HL-60/S4 treated with retinoic acid at 250 ng/mL for 4 days and 3 days (cell line): ENCODE data around the gene ITGAE.

Experiments
- in situ Hi-C: fragments of 300-500 bp; cut with MboI; formaldehyde crosslinking; loops from 2 replicates; pipeline ENCODE4 v1.7.0; 2022; ENCODE audit warnings: low sequenced_read_pairs

The ITGAE gene

DNA sequence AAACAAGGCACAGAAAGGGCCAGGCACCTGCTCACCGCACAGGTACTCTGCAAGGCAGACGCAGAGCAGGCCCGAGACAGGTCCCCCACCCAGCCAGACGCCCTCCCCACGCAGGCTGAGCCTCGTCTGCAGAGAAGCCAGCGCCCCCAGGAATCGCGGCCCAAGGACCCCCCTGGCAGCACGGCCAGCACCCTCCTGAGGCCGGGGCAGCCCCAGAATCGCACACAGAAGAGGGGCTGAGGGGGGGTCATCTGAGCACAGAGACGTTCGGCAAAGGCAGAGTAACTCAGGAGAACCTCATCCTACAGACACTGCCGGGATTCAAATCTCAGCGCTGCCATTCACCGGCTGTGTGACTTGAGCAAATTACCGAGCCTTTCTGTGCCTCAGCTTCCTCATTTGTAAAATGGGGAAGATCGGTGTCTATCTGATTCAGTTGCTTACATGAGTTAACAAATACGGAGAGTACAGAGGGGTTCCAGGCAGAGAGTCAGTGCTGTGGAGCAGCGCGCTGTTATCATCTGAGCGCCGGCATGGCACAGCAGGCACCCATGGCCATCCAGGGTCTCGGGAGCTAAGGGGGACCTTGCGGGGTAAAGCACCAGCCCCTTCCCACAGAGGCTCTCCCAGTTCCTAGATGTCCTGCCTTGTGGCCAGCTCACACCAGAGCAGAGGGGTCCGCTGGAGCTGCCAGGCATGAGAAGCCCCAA, 122.0 kb downstream of the ITGAE start:
- in situ Hi-C loops, result no loop called here

DNA sequence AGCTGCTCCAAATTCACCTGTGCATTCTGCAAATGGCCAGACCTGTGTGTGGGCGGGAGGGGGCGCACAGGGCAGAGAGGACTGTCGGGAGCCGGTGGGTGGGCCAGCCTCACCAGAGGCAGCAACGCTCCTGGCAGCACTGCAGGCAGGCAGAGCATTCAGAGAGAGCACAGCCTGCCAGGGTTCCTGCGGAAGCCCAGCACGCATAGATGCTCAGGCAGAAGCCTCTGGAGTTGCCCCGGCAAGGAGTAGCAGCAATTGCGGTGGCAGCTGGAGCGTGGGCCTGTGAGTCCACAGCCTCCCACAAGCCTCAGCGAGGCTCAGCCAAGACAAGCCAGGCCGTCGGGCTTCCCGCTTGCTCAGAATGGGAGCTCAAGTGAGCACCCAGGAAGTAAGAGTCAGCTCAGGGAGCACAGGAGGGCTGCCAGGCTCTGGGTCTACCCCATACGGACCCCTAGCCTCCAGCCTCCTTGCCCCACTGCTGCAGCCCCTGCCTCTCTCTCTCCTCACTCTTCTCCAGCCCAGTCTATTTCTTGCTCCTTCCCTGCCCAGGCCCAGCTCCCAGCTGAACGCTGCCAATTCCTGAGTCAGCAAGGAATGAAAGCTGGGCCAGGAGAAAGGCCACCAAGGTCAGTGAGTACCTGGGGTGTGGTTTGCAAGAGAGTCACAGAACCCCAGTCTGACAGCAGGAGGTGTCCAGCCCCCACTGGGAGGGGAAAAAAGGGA, 122.7 kb downstream of the ITGAE start:
- in situ Hi-C loops, result no loop called here

DNA sequence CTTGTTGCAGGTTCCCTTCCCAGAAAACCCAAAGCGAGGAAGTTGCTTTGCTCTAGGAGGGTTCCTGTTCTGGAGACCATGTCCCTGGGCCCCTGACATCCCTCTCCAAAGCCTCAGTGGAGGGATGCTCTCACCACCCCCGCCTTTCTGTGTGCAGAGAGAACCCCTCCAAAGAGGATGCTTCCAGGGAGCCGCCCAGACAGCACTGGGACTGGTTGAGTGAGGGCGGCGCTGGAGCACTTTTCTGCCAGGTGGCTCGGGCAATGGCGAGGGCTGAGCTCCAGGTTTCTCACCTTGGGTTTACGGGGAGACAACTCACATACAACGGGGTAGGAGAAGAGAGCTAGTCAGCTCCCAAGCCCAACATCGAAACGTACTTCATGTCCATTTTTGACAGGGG, 125.1 kb downstream of the ITGAE start:
- in situ Hi-C loops, result no loop called here

DNA sequence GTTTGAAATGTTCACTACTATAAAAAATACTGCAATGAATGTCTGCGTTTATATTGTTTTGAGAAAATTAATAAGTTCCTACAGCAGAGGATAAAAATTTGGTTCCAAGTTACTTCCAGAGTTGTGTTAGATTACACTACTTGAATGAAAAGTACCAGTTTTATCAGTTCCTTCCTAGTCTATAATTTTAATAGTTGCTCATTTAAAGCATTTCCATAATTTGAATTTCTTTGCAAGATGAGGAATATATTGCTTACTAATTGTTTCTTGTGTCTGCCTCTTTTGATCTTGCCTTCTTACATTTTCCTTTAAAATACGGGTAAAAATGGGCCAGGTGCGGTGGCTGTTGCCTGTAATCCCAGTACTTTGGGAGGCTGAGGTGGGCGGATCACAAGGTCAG, 128.4 kb downstream of the ITGAE start:
- in situ Hi-C loops, result no loop called here

DNA sequence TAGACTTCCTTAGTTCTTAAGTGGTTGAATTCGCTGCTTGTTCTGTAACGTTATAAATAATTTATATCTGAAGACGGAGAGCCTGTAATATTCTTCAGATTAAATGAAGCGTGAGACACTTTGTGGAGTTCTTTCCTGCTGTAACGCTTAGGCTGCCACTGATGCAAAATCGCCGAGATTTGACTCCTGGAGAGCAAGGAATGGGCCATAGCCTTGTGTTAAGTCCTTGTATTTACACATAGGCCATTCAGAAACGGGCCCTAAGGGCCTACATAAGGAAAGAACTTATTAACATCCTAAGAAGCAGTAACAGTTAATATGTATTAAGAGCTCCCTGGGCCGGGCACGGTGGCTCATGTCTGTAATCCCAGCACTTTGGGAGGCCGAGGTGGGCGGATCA, 131.4 kb downstream of the ITGAE start:
- in situ Hi-C loops, result no loop called here

DNA sequence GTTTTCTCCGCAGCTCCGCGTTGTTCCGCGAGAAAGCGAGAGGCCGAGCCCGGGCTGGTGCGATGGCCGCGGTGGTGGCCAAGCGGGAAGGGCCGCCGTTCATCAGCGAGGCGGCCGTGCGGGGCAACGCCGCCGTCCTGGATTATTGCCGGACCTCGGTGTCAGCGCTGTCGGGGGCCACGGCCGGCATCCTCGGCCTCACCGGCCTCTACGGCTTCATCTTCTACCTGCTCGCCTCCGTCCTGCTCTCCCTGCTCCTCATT, 132.0 kb downstream of the ITGAE start:
- in situ Hi-C loops, result no loop called here

DNA sequence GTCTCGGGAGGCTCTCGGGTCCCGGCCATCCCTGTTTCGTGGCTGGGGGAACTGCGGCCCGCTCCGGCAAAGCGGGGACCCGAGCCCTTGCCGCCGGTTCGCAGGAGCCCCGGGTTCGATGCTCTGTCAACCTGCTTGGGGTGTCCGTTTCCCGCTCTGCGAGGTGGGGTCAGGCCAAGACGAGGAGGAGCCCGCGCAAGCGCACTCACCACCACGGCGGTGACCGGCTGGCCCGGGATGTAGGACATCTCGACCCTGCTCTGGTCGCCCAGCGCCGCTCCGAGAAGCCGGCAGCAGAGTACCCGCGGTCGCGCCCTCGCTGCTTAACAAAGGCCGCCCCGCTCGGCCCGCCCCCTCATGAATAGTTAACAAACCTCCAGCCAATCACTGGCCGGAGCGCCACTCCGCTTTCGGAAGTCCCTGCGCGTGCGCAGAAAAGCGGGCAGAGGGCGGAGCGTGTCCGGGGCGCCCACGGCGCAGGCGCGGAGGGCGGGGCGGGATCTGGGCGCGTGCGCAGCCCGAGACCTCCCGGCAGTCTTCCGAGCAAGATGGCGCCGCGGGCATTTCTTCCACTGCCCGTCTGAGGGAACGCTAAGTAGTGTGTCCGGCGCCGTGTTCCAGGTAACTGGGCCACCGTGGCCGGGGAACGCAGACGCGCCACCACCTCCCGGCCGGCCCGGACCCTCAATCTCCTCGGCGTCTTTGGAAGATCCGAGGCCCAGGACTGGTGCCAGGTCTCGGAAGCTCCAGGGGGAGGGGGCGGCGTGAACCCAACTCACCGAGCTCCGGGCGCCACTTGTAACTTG, 132.5 kb downstream of the ITGAE start, which contains the start of the genes EMC6 and TAX1BP3:
EMC6 (plus strand) TSS at position 534 of the 806 bp plus-strand sequence. CDS start 335 bp downstream, outside the sequence.
TAX1BP3 (minus strand) TSS at position 300 of the 806 bp plus-strand sequence; CDS start at position 248, 52 bp downstream.
- in situ Hi-C loops, result no loop called here

DNA sequence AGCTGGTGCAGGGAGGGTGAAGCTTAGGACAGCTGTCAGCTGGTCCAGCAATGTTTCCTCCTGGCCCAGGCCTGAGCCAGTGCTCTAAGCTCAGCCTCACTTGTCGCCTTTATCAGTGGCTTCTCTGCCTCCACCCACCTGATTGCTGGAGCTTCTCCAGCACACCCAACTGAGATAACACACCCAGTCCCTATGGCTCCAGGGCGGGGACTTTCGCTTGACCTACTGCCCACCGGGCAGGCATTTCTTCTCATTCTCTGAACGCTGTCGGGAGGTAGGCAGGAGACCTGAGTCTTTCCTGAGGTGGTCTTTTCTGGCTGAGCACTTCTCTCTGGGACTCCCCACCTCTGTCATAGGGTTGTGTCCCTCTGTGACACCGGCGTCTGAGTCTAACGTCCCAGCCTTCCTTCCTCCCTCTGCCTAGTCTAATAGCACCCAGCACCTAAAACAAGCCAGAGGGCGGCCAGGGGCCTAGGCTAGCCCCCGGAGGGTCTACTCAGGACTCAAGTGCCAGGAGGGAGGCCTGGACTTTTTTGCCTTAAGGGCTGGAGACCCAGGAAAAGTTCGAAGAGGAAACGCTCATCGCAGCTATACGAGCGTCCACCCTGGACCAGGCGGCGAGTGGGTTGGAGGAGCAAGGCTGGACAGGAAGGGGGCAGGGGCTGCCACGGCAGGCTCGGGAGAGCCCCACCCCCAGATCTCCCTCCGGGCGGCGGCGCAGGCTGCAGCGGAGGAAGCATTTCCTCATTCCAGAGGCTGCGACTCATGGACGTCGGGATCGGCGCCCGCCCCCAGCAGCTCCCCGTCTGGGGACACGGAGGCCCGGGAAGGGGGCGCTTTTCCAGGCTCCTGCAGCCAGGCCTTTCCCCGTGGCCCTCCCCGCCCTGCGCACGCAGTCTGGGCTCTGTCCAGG, 133.4 kb downstream of the ITGAE start:
- in situ Hi-C loops, result no loop called here

DNA sequence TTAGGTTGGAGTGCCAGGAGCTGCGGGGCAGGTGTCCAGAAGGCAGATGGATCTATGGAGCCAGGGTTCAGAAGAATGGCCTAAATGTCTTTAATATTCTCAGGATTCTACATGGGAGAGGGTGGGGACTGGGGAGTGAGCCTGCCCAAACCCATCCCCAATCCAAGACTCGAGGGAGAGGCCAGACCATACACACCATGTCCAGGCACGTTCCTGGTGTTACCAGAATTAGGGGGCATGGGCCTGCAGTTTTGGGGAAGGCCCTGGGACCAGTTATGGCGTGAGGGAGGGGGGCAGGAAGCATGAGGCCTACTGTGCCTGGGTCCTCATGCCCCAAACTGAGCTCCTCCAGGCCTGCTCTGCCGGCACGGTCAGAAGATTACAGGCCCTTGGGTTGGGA, 134.5 kb downstream of the ITGAE start:
- in situ Hi-C loops, result no loop called here

DNA sequence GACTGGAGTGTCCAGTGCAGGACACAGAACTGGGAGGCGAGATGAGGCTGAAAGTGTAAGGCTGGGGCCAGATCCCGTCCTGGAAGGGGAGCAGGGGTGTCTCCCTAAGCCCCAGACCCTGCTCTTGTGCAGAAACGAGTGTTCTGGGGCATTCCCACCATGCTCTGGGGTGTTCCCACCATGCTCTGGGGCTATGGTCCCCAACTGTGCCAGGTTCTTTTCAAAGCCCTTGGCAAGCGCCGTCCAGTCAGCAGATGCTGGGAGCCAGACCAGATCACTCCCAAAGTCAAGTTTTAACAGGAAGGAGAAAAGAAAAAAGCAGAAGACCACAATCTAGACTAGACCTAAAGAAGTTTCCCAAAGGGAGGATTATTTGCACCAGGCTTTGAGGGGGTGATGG, 135.2 kb downstream of the ITGAE start:
- in situ Hi-C loops, result no loop called here
